ENCODE results near the gene DNAJC4. TPM values are rescaled to one million over a fixed set of nuclear protein-coding genes. Genes with fewer than 3 reads are reported as not detected.
A peak's percentile ranks its signal among the peaks of the same experiment; 100 is the strongest.

DNAJC4 gene
- total and polyA plus RNA-seq, 9 of the 15 experiments (the other 6 are each of a cell fraction or from before 2014, with no cell fraction given): 4.0 to 32.6 (median 19.9) TPM

- TF ChIP-seq ZMIZ1 (IDR thresholded peaks at IDR 0.05; ENCODE audit: low read depth in 2 of 2, low read length in 2 of 2): peak in 1 of 2 experiments; percentile 76; a peak in 2 of 4 replicates
- no peak for TF ChIP-seq CSDE1 (IDR thresholded peaks at IDR 0.05)
- no peak for TF ChIP-seq IRF2 (CRISPR knock-in tag; IDR thresholded peaks at IDR 0.05)
- no peak for TF ChIP-seq ATF6 (CRISPR knock-in tag; IDR thresholded peaks at IDR 0.05)
- TF ChIP-seq MXI1 (IDR thresholded peaks at IDR 0.05; ENCODE audit: low read depth, low read length): 0 out of 2 replicates have a peak, but pooled peaks have one; percentile 4
- TF ChIP-seq ZBTB26 (CRISPR knock-in tag; IDR thresholded peaks at IDR 0.05): no peak
- peak; percentile 29; the same call in 1 of the 2 replicates for TF ChIP-seq ZNF232 (CRISPR knock-in tag; IDR thresholded peaks at IDR 0.05)
- peak; percentile 95 for TF ChIP-seq CXXC5 (CRISPR knock-in tag; IDR thresholded peaks at IDR 0.05)
- TF ChIP-seq, protein P1, sequence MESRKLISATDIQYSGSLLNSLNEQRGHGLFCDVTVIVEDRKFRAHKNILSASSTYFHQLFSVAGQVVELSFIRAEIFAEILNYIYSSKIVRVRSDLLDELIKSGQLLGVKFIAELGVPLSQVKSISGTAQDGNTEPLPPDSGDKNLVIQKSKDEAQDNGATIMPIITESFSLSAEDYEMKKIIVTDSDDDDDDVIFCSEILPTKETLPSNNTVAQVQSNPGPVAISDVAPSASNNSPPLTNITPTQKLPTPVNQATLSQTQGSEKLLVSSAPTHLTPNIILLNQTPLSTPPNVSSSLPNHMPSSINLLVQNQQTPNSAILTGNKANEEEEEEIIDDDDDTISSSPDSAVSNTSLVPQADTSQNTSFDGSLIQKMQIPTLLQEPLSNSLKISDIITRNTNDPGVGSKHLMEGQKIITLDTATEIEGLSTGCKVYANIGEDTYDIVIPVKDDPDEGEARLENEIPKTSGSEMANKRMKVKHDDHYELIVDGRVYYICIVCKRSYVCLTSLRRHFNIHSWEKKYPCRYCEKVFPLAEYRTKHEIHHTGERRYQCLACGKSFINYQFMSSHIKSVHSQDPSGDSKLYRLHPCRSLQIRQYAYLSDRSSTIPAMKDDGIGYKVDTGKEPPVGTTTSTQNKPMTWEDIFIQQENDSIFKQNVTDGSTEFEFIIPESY (CRISPR knock-in tag; IDR thresholded peaks at IDR 0.05): peak; percentile 32; the same call in 1 of the 2 replicates
- TF ChIP-seq SP1 (CRISPR knock-in tag; IDR thresholded peaks at IDR 0.05): peak; percentile 88
- TF ChIP-seq ZNF561 (CRISPR knock-in tag; conservative IDR thresholded peaks at IDR 0.05): 0 out of 2 replicates have a peak, but pooled peaks have one; percentile 28
Measured at GRCh38 chr11:64240435-64241240, 10.3 kb downstream of the DNAJC4 start, which contains the start of gene FKBP2 (continued).
